GM21447 (cell line): Measurements from ENCODE around the gene NHERF1.

ENCODE experiments used
- ATAC-seq: cut with Tn5 transposase; IDR thresholded peaks from one replicate; pipeline ENCODE4 v1.9.1; 2021; ENCODE audit not compliant: unreplicated experiment

The NHERF1 gene

DNA sequence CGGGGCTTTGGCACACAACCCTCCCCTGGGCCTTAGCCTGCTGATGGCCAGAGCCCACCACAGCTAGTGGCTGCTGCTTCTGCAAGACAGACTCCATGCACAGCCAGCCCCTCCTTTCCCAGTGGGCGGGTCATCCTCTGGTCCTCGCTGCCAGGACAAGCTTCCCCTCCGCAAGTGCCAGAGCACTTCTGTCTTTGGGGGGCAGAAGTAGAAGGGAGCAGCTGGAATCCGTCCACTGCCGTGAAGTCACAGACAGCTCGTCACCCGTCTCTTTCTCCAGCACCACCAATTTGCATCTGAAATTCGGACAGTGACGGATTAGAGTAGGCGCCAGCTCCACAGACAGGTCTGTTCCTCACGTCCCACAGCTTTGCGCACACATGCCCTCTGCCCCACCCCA lies 59.0 kb downstream of the NHERF1 start:
- no peak for ATAC-seq

DNA sequence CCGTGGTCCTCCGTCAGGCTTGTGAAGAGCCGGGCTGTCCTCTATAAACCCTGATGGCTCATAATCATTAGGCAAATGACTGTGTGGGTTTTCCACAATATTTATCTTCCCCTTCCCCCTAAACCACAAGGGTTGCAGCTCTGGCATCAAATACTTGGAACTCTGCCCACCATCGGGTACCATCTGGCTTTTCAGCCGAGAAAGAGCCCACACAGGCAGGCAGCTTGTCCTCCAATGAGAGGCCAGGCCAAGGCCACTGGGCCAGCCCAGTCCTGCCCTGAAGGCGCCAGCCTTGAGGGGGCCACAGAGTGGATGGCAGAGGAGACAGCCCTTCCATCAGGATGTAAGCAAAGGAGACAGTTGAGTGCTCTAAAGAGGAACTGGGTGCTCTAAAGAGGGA lies 59.5 kb downstream of the NHERF1 start:
- ATAC-seq = no peak

DNA sequence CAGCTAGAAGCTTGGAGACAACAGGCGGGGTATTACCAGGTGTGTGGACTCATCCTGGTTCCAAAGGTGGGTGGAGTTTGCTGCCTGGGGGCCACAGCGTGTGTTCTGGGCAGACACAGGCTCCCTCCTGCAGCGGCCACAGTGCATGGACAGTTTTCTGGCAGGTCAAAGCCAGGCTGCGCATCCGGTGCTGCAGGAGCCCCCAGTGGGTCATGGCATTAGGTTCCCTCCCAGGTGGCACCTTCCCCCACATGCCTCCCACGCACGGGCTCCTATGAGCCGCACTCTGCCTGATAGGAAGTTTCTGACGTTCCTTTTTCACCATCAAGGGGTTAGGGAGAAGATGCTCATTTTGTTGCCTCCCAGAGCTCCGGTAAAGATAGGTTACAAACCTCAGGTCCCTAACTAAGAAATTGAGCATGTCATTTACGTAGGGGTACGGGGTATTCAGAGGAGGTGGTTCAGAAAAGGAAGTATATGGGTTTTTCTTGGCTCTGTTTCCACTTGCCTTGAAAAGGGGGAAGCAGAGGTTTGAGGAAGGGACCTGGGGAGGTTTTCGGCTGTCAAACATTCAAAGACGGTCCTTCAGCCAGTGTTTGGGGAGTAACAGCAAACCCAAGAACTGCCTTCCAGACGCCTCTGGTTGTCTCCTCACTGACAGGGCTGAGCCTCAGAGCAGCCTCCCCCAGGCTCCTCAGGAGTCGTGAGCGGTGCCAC lies 60.4 kb downstream of the NHERF1 start:
- no peak for ATAC-seq

DNA sequence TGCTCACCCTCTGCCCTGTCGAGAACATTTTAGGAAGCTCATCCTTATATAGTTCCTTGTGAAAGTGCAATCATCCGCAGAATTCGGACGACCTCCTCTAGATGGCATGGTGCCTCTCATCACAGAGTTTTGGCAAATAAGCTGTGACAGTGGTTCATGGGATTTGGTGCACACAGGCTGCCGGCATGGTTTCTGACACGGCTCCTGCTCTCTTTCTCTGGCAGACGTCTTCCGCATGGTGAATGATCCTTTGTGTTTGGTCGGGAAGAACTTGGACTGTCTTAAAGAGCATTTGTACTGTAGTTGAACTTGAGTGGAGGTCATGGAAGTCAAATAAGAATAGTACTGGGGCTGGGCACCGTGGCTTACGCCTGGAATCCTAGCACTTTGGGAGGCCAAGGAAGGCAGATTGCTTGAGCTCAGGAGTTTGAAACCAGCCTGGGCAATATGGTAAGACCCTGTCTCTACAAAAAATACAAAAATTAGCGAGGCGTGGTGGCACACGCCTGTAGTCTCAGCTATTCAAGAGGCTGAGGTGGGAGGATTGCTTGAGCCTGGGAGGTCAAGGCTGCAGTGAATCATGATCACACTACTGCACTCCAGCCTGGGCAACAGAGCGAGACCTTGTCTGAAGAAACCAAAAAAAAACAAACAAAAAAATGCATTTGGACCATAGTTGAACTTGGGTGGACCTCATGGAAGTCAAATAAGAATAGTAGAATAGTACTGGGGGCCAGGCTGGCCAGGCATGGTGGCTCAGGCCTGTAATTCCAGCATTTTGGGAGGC lies 62.5 kb downstream of the NHERF1 start:
- ATAC-seq = no peak

DNA sequence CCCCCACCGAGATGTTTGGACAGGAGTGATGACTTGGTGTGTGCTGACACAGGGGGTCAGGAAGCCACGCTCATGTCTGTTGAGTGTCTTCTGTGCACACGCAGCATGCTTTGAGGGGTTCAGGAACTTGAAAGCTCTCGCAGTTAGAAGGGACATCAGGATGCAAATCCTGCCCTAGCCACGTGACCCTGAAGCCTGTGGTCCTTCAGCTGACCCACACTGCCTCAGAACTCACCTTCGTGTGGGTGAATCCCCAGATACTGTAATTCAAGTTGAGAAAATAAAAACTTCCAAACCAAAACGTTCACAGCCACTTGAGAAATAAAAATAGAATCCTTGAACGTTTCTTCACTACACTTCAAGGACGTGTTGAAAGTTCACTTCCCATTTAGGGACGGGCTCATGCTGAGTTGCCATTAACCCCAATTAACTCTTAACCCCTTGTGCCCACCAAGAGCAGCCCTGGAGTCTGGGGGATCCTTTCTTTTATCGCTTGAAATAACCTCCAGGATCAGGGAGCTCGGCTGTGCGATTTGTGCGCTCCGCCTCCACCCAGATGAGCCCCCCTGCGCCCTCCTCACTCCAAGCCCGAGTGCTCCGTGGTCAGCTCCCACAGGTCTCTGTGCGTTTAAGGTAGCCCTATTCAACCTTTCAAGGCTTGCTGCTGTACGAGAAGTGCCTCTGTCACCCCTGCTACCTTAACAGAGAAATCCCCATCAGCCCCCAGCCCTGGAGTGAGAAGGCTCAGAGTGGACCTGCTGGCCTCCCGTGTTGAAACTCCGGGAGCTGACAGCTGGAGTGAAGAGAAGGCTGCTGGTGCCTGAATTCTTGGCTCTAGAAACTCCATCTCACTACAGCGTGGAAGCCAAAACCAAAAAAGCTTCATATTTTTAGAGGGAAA lies 63.9 kb downstream of the NHERF1 start:
- ATAC-seq = no peak

DNA sequence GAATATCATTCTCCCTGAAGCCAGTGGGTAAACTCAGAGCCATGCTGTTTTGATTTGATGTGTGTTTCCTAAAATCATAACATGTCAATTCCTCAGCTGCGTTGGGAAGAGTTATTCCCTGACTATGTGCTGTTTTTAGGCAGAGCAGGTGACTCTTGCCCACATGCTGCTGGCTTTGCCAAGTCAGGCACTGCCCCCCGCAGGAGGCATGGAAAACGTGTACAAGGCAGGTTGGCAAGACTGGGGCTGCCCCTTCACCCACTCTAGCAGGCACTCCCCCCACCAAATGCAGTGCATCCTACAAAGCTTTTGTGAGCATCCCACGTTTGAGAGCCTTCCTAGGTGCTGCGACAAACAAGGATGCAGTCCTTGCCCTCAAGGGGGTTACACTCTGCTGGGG lies 66.0 kb downstream of the NHERF1 start:
- no peak for ATAC-seq

DNA sequence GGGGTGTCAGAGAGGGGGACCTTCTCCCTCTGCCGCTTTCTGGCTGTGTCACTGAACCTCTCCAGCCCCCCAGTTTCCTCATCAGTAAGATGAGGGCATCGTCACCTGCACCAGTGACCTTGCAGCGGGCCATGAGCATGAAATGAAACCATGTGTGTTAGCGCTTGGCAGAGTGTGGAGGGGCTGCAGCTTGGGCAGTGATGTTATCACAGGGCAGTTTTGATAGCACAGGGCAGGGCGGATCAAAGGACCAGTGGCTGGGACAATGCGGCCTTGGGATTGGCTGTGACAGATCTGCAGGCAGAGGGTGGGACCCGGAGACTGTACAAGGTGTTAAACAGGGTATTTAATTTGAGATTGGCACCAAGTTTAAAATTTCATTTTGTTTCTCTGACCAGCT lies 66.6 kb downstream of the NHERF1 start:
- ATAC-seq = no peak

DNA sequence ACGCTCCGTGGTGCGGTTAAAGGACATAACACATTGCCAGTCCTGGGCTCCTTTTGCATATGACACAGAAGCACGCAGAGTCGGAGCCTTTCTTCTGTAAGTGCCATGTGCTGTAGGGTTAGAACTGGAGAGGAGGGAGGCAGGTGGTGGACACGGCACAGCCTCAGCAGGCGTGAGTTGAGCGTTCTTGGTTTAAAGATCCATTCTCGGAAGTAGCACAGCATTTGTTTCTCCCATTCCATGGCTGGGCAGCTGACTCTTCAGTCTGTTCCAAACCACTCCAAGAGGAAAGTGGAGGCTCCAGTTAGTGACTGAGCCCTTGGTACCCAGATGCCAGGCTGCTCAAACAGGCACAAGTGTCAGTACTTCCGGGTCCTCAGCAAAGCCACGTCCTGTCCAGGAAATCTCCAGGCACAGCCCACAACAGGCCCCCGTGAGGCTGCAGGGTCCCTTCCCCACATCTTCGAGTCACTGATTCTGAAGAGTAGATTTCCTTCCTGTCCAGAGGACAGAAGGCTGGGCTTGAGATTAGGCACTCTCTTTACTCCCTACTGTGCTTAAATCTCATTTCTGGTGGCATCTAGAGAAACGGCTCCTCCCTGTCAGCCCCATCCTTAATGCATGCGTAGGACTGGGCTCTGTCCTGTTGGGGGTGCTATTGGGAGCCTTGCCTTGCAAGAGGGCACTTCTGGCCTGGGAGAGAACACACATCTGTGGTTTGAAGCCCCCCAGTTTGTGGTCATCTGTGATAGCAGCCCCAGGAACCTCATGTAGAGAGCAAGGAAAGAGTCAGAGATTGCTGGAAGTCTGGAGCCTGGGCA lies 67.3 kb downstream of the NHERF1 start:
- no peak for ATAC-seq

DNA sequence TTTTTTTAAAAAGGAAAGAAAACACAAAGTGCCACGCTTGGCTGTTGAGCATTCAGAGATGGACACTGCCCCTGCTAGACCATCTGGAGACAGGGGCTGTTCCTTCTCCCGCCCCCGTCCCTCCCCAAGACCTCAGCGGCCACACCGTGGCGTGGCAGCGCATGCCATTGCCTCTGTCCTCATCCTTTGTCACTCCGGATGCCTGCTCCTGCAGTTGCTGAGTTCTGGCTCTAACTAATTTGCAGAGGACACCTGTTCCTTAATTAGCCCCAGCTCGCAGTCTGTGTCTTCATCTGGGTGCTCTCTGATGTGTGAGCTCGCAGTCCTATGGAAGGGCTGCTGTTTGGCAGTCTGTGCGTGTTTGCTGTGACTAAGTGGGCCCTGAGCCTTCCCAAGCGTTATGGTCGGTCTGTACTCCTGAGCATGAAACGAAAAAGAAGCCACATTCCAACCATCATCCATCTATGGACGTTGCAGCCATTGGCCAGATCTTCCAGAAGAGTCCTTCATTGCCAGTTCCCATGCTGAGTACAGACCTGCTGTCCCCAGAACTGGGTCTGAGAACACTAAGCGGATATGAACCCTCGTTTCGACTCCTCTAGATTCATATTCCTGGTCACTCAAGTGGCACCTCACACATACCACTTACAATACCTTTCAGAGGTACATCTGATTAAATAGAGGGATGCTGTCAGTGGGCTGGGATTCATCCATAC lies 68.6 kb downstream of the NHERF1 start:
- no peak for ATAC-seq

DNA sequence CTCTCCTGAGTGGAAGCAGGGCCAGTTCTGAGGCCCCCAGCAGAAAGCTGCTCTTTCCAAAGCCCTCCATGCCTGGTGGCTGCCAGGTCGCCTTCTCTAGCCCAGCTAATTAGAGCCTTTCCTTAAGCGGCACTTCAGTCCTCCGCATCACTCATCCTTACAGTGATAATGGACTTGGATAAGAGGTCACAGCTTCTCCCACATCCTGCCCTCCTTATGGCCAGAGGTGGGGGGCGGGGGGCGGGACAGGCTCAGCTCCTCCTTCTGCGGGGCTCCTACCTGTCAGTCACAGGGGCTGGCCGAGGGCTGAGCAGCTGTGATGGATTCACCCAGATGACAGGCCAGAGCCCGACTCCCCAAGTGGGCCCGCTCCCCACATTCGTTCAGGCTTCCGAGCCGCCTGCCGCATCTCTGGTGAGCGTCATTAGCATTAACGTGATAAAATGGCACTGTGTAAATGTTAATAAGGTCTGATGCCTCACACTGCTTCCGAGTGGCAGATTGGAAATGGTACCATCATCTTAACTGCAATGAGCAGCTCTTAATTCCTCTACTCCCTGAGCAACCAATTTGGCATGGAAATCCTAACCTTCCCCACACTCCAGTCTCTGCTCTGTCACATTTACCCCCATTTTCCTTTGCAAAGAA lies 70.0 kb downstream of the NHERF1 start:
- ATAC-seq = no peak
